SK-N-SH treated with all-trans-retinoic acid at 6 μM for 48 hours (cell line): ENCODE data around the gene TMEM18.

Source experiments
- ARNTL ChIP-seq: fragments of 450-650 bp; formaldehyde crosslinking; IDR thresholded peaks from 2 replicates; pipeline ENCODE4 v1.5.0; 2020; ENCODE audit warnings: low read depth, mild to moderate bottlenecking, moderate library complexity, borderline replicate concordance
- CSRNP3 ChIP-seq: fragments of 250-450 bp; sonication (Bioruptor Pico); IDR thresholded peaks from 2 replicates; pipeline ENCODE4 v1.5.1; 2021; ENCODE audit warnings: mild to moderate bottlenecking, moderate library complexity
- ESRRG ChIP-seq: fragments of 250-450 bp; sonication (Bioruptor Pico); IDR thresholded peaks from 2 replicates; pipeline ENCODE4 v1.6.1; 2021; ENCODE audit warnings: mild to moderate bottlenecking
- GLIS3 ChIP-seq: fragments of 250-450 bp; sonication (Bioruptor Pico); IDR thresholded peaks from 2 replicates; pipeline ENCODE4 v1.5.0; 2020; ENCODE audit warnings: mild to moderate bottlenecking, moderate library complexity
- TOX ChIP-seq: fragments of 250-450 bp; sonication (Bioruptor Pico); IDR thresholded peaks from 2 replicates; pipeline ENCODE4 v1.8.0; 2021; ENCODE audit warnings: mild to moderate bottlenecking, moderate library complexity, borderline replicate concordance
- ZFP3 ChIP-seq: fragments of 250-450 bp; sonication (Bioruptor Pico); IDR thresholded peaks from 2 replicates; pipeline ENCODE4 v1.5.0; 2020; ENCODE audit warnings: mild to moderate bottlenecking, moderate library complexity
- ZFP30 ChIP-seq: fragments of 450-650 bp; formaldehyde crosslinking; IDR thresholded peaks from 2 replicates; pipeline ENCODE4 v1.5.0; 2022; ENCODE audit warnings: mild to moderate bottlenecking, moderate library complexity
- ZNF565 ChIP-seq: fragments of 450-650 bp; formaldehyde crosslinking; conservative IDR thresholded peaks from 2 replicates; pipeline ENCODE4 v1.5.0; 2020; ENCODE audit warnings: low read depth, mild to moderate bottlenecking, moderate library complexity

- TF ChIP-seq ZNF565 (CRISPR knock-in tag): no peak
- no peak for TF ChIP-seq CSRNP3 (CRISPR knock-in tag)
- TF ChIP-seq TOX (CRISPR knock-in tag): no peak
- no peak for TF ChIP-seq ARNTL (CRISPR knock-in tag)
- no peak for TF ChIP-seq GLIS3
- TF ChIP-seq ESRRG (CRISPR knock-in tag): no peak
- TF ChIP-seq ZFP30 (CRISPR knock-in tag): no peak
- TF ChIP-seq ZFP3 (CRISPR knock-in tag): no peak
These were observed 39.8 kb downstream of the TMEM18 start for GRCh38 chr2:637406-637776.
